Measurements from ENCODE around the gene ALKBH3.

ALKBH3 gene

DNA sequence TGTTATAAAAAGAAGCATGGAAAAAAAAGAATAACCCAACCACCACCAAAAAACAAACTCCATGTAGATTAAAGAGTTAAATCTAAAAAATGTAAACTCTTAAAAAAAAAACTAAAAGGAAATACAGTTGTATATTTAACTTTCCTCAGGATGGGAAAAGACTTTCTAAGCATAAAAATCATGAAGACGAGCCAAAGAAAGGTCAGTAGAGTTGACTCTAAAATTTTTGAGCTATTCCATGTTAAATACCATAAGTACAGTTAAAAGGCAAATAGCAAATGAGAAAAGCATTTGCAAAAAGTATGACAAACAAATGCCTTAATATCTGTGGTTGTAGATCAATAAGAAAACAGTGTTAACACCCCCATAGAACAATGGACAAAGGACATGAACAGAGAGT, 33.8 kb downstream of the ALKBH3 start:
- TF ChIP-seq CTCF (IDR thresholded peaks at IDR 0.05) = no peak
- TF ChIP-seq ZFX (IDR thresholded peaks at IDR 0.05; ENCODE audit: borderline replicate concordance) = no peak
- no peak overlapping the region for H3K27ac ChIP-seq

- TF ChIP-seq CTCF (IDR thresholded peaks at IDR 0.05) (no peak), ZFX (IDR thresholded peaks at IDR 0.05; ENCODE audit: borderline replicate concordance) (no peak)
- no peak overlapping the region for H3K27ac ChIP-seq
Observed at GRCh38 chr11:43916621-43917020, 36.0 kb downstream of the ALKBH3 start.

GRCh38 chr11:43917851-43918250, 37.2 kb downstream of the ALKBH3 start:
- TF ChIP-seq ZFX (IDR thresholded peaks at IDR 0.05; ENCODE audit: borderline replicate concordance) (no peak), CTCF (IDR thresholded peaks at IDR 0.05) (no peak)
- no peak overlapping the region for H3K27ac ChIP-seq

GRCh38 chr11:43918662-43919061, 38.0 kb downstream of the ALKBH3 start:
- TF ChIP-seq CTCF (IDR thresholded peaks at IDR 0.05) (no peak), ZFX (IDR thresholded peaks at IDR 0.05; ENCODE audit: borderline replicate concordance) (no peak)
- H3K27ac ChIP-seq = no peak overlapping the region

DNA sequence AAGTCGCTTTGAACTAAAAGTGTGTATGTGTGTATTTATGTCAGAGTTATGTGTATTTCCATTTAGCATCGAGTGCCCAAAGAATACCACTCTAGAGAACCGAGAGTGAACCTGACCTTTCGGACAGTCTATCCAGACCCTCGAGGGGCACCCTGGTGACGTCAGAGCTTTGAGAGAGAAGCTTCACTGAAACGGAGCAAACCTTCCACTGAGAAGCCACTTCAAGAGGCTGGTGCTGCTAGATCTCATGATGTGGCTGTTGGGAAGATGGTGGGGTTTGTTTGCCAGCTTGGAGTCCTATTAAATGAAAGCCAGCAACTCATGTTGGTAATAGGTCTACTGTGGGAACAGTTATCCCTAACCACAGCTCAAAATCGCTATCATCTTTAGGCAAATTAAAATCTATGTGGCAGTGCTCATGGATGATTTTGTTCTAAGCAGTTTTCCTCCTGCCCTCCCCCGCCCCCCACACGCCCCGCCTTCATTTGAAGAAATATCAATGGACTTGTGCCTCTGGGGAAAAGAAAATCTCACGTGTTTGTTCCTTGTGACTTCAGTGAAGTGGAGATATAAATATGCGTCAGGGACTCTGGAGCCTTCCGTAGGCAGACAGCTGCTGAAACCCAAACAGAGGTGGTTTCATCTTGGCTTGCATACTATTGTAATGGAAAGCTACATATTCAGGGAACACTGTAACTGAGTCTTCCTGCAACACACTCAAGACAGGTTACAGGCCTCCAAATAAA, 39.4 kb downstream of the ALKBH3 start:
- no peak overlapping the region for H3K27ac ChIP-seq
- TF ChIP-seq CTCF (IDR thresholded peaks at IDR 0.05) (no peak), ZFX (IDR thresholded peaks at IDR 0.05; ENCODE audit: borderline replicate concordance) (no peak)

DNA sequence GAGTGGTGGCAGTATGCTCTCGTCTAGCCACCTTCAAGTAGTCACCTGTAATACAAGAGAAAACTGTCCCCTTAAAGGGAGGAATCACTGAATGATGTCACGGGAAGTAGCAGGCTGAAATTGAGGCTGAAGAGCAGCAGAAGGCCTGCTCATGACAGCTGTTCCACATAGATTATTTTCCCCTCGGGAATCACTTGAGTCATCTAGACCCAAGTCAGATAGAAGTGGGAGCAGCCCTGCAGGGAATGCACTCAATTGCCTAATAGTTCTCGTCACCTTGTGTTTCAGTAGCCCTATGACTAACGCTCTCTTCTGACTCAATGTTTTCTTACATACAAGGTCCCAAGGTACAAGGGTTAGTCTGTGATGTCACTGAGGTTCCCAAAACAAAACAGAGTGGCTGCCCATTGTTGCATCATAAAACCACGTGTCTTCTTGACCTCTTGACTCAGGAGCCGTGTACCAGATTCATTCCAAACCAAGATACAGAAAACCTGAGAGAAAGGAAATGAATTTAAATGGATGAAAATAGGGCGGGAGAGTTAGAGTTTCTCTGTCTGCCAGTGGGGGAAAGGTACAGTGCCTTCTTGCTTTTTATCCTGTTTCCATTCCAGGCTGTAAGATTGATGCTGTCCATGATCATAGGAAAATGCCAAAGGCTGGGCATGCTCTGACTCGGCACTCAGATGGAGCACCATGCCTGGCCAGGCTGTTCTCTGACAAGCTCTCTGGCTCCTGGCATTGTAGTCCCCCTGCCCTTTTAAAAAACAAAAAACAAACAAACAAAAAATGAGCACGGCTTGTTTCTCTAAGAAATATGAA, 40.2 kb downstream of the ALKBH3 start:
- H3K27ac ChIP-seq = no peak overlapping the region
- TF ChIP-seq ZFX (IDR thresholded peaks at IDR 0.05; ENCODE audit: borderline replicate concordance) (no peak), CTCF (IDR thresholded peaks at IDR 0.05) (no peak)

All from 22Rv1 (cell line).